Lung microvascular endothelial cell (primary cell): Measurements from ENCODE around the gene FOXRED2. TPM values are rescaled to one million over a fixed set of nuclear protein-coding genes. Genes with fewer than 3 reads are reported as not detected.
"Not testable (repeated sequence)": the region's sequence is repeated elsewhere in the genome, so short reads cannot be mapped to it uniquely, and the experiment has no call there.

ENCODE experiments used
- DNase-seq, 2 donors: peaks; one replicate each; pipeline versions ENCODE4 v3.0.0 to v3.0.0-alpha.2; 2010; ENCODE audit warnings: low read depth in 2 of 2
- total RNA-seq: library from RNA; depleted of rRNA; stranded (reverse); fragments of >200 nt; gene quantifications from 2 replicates; pipeline ENCODE4 v1.2.1, GENCODE V29; 2014

FOXRED2 gene
- total RNA-seq, 1 donor from 2014 or later: 3.4 TPM

DNA sequence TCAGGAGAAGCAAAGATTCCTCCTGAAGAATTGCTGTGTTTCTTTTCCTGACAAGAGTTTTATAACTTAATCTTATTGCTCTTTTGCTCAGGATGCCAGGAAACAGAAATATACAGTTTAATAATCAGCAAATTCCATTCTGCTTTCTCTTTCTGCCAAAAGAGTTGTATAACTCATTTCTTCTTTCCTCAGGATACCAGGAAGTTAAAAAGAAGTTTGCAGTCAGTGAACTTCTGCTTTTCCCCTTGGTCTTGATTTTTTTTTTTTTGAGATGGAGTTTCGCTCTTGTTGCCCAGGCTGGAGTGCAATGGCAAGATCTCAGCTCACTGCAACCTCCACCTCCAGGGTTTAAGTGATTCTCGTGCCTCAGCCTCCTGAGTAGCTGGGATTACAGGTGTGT lies 13.1 kb upstream of the FOXRED2 start:
- not testable (repeated sequence) for DNase-seq

DNA sequence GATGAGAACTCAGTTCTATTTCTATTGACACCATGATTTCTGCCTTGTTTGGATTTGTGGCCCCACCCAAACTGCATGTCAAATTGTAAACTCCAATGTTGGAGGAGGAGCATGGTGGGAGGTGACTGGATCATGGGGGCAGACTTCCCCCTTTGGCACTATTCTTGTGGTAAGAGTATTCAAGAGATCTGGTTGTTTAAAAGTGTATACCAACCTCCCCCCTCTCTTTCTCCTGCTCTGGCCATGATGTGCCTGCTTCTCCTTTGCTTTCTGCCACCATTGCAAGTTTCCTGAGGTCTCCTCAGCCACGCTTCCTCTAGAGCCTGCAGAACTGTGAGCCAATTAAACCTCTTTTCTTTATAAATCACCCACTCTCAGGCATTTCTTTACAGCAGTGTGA lies 7.9 kb upstream of the FOXRED2 start:
- DNase-seq: no peak

DNA sequence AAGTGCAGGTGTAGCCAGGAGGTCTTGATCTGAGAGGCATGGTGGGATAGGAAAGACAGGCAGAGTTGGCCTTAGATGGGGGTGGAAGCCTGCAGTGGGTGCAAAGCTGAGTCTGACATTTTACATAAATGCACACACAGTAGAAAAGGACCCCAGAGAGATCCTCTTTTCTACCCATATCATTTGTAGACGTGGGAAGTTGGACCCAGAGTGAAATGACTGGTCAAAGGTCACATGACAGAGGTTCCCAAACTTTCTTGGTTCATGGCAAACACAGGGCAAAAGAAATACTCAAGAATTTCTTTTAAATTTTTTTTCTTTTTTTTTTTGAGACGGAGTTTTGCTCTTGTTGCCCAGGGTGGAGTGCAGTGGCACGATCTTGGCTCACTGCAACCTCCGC lies 6.2 kb upstream of the FOXRED2 start:
- DNase-seq: no peak

DNA sequence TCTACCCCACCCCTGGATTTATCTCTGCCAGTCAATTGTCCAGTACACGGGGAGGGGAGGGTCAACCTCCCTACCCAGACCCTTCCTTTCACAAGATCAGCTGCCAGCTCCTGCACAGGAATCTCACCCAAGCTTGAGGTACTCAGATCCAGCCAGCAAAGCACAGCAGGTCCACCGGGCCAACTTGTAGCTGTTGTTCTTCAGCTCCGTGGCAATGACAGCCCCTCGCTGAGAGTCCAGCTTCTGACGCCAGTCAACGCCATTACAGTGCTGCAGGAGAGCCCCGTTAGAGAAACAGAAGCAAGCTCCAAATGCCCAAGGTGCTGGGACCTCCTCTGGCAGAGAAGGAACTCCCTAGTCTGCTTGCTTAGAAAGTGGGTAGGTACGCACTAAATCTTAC lies 5.5 kb upstream of the FOXRED2 start:
- no peak for DNase-seq

DNA sequence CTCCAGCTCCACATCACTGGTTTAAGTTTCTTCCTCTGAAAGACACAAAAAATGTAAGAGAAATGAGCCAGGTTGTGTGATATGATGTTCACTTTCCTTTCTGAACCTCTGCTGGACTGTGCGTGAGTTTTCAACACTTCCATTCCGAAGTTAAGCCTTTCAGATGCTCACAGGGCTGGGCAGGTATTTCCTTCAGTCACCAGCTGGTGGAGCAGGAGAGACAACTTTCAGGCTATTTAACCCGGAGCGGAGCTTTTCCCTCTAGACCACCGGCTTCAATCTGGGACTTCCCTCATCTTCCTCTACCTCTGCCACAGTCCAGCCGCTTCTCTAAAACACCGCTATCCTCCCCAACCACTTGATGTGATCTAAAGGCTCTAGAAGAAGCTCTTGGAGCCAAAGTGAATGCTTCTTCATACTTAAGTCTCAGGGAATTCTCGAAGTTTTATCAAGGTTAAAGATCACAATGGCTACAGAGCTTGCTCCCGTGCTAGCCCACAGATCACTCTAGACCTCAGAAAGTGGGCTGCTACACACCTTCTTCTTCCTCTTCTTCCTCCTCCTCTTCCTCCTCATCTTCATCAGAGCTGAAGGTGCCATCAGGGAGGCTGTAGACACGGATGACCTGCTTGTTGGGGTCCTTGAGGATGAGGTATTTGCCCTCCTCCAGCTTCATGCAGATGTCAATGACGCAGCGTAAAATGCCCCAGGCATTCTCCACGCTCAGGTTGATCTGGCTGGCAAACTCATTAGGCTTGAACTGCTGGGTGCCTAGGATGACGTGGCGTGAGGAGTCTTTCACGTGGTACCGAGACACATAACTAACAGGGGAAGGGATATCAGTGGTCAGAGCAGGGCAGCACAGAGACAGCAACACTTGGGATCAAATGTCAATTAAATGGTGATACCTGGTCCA lies 4.4 kb upstream of the FOXRED2 start:
- DNase-seq: peak; percentile 61 to 68

DNA sequence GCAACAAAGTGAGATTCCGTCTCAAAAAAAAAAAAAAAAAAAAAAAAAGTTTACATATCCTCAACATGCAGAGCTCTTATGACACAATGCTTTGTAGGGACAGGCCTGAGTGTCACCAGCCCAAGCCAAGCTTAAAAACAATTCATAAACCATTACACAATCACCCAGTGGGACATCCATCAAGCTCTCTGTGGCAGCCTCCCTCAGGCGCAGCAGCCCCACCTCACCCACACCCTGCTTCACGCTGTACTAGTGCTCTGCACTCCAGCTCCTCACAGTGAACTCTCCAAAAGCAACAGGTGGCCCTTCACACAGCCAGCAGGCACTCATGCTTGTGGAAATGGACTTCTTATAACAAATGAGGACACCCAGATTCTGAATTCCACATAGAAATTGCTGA lies 3.5 kb upstream of the FOXRED2 start:
- no peak for DNase-seq

DNA sequence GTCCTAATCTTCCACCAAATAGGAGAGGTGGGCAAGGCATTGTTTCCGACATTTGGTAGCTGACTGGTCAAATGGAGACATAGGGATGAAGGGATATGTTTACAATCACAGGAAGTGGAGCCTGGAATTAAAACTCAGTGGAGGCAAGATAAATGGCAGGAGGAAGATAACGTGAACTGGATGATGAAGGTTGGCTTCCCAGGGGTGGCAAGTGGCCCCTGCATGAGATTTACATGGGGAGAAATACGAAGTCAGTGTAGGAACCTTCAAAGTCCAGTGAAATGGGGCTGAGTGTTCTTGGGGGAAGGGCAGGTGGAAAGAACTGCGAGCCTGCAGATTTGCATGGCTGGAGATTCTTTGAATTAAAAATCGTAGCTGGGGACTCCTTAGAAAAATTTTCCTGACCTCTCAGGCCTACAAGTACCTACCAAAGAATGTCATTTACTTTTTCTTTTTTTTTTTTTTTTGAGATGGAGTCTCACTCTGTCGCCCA lies 724 bp upstream of the FOXRED2 start:
- DNase-seq: peak in 1 of 2 donors; percentile 56

DNA sequence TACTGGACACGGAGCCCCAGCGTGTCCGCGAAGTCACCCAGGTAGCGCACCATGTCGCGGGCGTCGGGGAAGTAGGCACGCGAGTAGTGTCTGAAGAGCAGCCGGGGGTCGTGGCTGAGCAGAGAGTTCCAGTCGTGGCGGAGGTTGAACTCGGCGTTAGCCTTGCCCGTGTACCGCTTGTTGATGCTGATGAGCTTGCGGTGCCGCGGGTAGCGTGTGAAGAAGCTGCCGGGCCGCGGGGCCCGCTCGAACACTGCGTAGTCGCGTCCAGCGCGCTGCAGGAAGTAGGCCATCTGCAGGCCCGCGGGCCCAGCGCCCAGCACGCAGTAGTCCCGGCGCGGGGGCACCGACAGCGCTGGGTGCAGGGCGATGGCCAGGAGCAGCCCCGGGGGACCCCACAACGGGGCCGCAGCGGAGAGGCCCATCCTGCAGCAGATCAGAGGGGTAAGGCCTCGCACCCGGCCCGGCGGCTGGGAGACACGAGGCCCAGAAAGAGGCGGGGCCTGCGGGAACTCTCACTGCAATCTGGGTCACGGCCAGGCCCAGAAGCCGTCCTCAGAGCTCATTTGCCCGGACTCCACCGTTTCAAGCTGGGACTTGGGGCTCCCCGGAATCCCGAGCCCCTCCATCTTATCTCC lies 723 bp downstream of the FOXRED2 start:
- DNase-seq: no peak

DNA sequence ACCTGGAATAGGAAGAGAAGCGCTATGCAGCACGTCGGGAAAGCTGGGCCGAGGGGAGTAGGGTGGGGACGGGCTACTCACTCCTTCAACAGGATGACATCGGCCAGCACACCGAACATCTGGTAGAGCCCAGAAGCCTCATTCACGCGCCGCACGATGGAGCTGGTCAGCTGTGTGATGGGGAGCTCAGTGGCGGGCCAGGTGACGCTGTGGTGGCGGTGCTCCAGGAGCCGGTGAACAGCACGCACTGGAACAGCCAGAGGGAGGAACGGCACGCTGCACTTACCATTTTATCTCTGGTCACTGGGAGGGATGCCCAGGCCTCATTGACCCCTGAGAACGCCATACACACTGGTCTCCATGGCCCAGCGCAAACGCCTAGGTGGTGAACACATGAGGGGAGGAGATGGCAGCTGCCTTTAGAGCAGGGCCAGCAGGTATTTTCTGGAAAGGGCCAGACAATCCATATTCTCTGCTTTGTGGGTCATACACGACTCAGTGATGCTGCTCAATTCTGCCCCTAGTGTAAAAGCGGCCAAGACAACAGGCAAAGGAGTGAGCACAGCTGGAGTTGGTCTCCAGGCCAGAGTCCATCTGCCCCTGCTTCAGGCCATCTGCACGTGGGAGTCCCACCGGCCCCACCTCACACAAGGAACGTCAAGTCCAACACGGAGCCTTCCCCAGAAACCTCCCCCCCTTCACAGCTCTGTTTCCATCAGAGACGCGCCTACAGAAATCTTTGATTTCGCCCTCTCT lies 8.8 kb downstream of the FOXRED2 start:
- no peak for DNase-seq

DNA sequence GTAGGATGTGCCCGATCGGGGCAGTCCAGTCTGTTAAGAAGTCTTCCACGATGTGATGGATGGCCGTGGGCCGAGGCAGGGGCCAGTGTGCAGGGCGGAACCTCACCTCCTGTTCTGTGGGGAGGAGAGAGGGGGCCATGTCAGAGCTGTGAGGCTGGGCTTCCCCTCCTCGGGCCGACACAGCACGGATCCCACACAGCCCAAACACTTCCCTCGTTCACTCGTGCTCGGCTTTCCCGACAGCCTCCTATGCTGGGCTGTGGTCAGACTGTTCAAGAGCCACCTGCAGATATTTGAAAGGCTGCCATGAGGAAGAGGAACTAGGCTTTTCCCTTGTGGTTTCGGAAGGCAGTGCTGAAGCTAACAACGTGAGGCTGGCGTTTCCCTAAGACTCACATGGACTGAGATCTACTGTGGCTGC lies 13.1 kb downstream of the FOXRED2 start:
- DNase-seq: no peak

DNA sequence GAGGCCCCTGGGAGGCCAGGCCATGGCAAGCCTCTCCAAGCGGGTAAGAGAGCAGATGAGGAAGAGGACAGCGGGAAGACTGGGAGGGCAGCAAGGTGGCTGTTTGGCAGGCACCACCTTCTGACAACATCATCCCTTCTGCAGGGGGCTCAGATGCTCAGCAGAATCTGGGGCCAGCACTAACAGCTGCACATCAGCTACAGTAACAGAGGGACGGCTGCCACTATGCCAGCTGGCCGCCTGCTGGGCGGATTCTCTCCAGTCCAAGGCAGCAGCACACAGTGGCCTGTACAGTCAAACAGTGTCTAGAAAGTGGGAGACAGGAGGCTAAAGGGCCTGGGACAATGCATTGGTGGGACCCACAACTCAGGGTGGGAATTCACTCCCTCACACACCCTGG lies 14.7 kb downstream of the FOXRED2 start:
- no peak for DNase-seq

DNA sequence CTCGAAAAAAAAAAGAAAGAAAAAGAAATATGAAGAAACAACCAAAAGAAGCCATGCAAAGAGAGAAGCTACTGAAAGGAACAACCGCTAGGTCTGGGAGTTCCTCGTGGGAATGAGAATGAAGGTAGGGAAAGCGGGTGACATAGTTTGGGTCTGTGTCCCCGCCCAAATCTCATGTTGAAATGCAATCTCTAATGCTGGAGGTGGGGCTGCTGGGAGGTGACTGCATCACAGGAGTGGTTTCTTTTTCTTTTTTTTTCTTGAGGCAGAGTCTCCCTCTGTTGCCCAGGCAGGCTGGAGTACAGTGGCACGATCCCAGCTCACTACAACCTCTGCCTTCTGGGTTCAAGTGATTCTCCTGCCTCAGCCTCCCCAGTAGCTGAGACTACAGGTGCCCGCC lies 15.7 kb downstream of the FOXRED2 start:
- DNase-seq: no peak

DNA sequence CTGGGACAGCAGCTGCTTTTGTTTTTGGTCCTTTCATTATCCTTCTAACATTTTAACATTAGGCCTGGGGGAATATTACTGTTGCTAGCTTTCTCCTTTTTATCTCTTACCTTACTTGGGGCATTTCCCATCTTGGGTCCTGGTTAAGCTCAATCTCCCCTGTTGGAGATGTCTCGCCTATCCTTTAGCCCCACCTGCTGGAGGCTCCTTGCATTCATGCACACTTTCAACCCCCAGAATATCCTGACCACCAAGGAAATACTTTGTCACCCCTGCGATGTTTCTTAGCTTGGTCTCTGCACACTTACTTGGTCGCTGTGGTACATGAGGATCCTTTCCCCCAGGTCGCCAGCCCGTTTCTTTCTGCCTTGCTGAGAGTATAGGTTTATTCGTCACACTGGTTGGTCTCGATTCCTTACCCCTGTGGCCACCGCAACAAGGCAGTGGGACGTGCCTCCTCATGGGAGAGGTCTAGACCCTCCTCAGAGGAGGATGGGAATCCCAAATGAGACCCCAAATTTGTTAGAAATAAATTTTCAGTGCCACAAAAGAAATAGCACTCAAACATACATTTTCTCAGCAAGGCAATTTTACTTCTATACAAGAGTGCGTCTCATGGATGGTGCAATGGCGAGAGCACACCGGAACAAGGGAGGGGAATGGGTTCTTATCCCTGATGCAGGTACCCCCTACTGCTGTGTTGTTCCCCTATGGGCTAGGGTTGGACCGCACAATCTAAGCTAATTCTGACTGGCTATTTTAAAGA lies 20.0 kb downstream of the FOXRED2 start:
- DNase-seq: peak; percentile 59 to 74

DNA sequence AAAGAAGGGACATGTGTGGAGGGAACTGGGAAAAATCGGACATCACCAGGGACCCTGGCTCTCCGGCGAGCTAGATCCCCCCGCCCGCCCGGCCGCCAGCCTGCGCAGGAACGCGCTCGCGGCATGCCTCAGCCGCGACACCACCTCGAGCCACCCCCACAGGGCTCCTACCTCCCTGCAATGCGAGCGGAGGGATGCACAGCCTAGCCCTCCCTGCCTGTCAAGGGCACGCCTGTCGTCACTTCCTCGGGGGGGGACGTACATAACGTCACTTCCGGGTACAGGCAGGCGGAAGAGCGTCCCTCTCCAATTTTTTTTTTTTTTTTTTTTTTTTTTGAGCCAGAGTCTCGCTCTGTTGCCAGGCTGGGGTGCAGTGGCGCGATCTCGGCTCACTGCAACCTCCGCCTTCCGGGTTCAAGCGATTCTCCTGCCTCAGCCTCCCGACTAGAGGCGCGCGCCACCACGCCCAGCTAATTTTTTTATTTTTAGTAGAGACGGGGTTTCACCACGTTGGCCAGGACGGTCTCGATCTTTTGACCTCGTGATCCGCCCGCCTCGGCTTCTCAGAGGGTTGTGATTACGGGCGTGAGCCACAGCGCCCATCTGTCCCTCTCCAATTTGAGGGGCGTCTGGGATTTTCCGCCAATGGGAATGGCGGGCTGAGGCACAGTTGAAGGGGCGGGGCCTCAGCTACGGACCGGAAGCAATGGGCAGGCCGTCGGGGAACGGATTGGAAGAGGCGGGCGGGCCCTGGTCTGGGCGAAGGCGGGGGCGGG lies 25.3 kb downstream of the FOXRED2 start, which contains the start of gene TXN2:
Gene TXN2, minus strand, starts transcription at position 248 of the 776 bp plus-strand sequence. CDS start 803 bp downstream, outside the sequence.
- DNase-seq: peak; percentile 97 to 98

DNA sequence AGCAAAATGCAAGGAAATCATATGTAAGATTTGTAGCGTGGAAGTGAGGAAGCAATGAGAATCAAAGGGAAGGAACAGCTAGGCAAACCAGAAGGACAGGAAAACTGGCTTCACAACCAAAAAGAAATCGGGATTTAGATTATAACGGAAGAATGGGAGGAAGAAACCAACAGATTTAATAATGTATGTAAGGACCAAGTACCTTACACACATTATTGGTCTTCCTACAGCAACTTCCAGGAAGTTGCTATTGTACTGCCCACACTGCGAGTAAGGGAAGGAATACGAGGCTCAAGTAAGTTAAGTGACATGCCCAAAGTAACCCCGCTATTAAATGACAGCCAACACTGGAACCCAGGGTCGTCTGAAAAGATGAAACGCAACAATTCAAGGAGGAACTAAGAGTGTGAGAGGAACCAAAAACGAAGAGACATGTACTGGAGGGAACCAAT lies 25.9 kb downstream of the FOXRED2 start:
- DNase-seq: no peak

DNA sequence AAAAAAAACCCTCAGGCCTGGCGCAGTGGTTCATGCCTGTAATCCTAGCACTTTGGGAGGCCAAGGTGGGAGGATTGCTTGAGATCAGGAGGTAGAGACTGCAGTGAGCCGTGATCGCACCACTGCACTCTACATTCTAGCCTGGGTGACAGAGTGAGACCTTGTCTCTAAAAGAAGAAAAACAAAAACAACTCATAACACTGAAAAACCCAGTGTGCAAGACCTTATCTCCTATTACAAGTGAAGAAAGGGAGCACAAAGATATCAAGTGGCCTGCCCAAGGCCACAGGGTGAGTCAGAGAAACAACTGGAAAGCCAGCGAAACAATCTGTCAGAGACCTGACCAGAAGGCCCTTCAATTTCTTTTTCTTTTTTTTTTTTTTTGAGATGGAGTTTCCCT lies 27.9 kb downstream of the FOXRED2 start:
- no peak for DNase-seq

DNA sequence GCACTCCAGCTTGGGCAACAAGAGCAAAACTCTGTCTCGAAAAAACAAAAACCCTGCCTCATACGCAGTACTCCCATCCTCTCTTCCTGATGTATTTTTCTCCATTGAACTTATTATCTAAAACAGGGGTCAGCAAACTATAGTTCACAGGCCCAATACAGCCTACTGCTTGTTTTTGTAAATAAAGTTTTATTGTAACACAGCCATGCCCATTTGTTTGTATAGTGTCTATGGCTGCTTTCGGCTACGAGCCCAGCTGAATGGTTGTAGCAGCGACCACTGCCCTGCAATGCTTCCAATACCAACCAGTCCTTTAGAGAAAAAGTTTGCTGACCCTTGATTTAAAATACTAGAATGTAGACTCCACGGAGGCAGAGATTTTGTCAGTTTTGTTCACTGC lies 31.5 kb downstream of the FOXRED2 start:
- no peak for DNase-seq

DNA sequence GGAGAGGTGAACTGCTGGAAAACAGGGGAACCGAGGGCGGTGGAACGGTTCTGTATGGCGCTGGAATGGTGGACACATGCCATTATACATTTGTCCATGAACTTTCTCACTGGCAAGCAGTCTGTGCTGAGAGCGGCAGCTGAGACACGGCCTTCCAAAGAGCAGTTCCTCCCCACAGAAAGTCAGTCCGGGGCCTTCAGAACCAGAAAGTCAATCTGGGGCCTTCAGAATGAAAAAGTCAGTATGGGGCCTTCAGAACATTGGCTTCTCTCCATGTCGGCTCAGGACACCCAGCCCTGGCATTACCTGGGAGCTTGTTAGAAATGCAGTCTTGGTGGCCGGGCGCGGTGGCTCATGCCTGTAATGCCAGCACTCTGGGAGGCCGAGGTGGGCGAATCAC lies 34.2 kb downstream of the FOXRED2 start:
- DNase-seq: no peak

DNA sequence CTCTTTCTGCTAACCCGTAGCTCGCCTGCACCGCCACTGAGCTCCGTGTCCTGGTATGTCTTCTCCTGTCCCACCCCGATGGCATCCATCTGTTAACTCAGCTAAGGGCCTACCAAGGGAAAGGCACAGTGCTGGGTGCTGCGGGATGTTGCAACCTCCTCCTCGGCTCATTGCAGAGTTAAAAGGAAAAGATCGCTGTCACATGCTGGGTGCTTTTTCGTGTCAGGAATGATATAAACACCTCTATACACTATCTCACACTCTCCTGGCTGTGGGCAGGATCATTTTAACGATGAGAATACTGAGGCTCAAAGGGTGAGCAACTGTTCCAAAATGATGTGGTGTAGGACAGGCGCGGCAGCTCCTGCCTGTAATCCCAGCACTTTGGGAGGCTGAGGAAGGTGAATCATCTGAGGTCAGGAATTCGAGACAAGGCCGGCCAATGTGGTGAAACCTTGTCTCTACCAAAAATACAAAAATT lies 35.5 kb downstream of the FOXRED2 start:
- DNase-seq: peak in 1 of 2 donors; percentile 31

DNA sequence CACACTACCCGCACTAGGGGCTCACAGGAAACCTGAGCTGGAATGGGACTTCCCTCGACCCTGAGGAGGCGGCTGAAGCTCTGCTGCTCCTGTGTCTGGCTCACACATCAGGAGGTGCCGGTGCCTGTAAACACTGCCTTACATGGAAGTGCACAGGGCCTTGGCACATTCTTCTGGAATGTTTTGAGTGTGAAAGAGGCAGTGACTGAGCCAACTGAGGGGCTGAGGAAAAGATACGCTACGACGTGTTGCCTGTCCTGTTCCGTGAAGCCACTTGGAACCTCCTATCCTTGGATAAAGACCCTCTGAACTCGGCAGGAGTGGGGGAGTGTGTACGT lies 35.9 kb downstream of the FOXRED2 start:
- peak in 1 of 2 donors; percentile 79 for DNase-seq
